Suprapubic skin (tissue), 3 donors: ENCODE data around the gene POLRMT.

Experiments used
- EP300 ChIP-seq: sonication (generic); formaldehyde crosslinking; IDR thresholded peaks from one replicate; pipeline ENCODE4 v1.6.1; 2017; ENCODE audit warnings: antibody characterized with exemption
- POLR2A ChIP-seq, 2 donors: fragments of 450-650 bp; IDR thresholded peaks; one replicate each; pipeline ENCODE4 v1.6.1; 2017; ENCODE audit warnings: antibody characterized with exemption in 2 of 2, mild to moderate bottlenecking in 2 of 2, moderate library complexity in 2 of 2
- TF ChIP-seq, protein P1 (sequence below), 2 donors: fragments of 200-600 bp in 1 of 2; fragments of 450-650 bp in 1 of 2; sonication (generic) in 1 of 2; IDR thresholded peaks; one replicate each; pipeline ENCODE4 v1.5.1; 2016 to 2019; ENCODE audit warnings: antibody characterized with exemption in 2 of 2, mild to moderate bottlenecking in 1 of 2, moderate library complexity in 1 of 2

- TF ChIP-seq, protein P1, sequence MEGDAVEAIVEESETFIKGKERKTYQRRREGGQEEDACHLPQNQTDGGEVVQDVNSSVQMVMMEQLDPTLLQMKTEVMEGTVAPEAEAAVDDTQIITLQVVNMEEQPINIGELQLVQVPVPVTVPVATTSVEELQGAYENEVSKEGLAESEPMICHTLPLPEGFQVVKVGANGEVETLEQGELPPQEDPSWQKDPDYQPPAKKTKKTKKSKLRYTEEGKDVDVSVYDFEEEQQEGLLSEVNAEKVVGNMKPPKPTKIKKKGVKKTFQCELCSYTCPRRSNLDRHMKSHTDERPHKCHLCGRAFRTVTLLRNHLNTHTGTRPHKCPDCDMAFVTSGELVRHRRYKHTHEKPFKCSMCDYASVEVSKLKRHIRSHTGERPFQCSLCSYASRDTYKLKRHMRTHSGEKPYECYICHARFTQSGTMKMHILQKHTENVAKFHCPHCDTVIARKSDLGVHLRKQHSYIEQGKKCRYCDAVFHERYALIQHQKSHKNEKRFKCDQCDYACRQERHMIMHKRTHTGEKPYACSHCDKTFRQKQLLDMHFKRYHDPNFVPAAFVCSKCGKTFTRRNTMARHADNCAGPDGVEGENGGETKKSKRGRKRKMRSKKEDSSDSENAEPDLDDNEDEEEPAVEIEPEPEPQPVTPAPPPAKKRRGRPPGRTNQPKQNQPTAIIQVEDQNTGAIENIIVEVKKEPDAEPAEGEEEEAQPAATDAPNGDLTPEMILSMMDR (IDR thresholded peaks at IDR 0.05) = no peak
- TF ChIP-seq POLR2A (IDR thresholded peaks at IDR 0.05) (no peak), EP300 (no peak)
Measured at GRCh38 chr19:585551-586110, 47.7 kb downstream of the POLRMT start.
